HEK293 (cell line): ENCODE data around the gene PRR36.
A peak's percentile ranks its signal among the peaks of the same experiment; 100 is the strongest.

Experiments
- EGR2 ChIP-seq: fragments of 450-650 bp; formaldehyde crosslinking; IDR thresholded peaks from 2 replicates; pipeline ENCODE4 v1.5.1; 2016; ENCODE audit warnings: low read depth, missing biosample characterization, missing genetic modification characterization
- FEZF1 ChIP-seq: fragments of 450-650 bp; formaldehyde crosslinking; IDR thresholded peaks from 2 replicates; pipeline ENCODE4 v1.5.1; 2016; ENCODE audit warnings: missing biosample characterization, missing genetic modification characterization
- GLI2 ChIP-seq: fragments of 450-650 bp; formaldehyde crosslinking; IDR thresholded peaks from 2 replicates; pipeline ENCODE4; 2017; ENCODE audit warnings: missing biosample characterization, missing genetic modification characterization, low read depth, borderline replicate concordance
- GLIS1 ChIP-seq: fragments of 450-650 bp; formaldehyde crosslinking; IDR thresholded peaks from 2 replicates; pipeline ENCODE4 v1.5.1; 2016; ENCODE audit warnings: missing biosample characterization, missing genetic modification characterization
- IKZF3 ChIP-seq: fragments of 450-650 bp; IDR thresholded peaks from 2 replicates; pipeline ENCODE4 v1.5.0; 2018; ENCODE audit warnings: missing biosample characterization, mild to moderate bottlenecking, missing genetic modification characterization, moderate library complexity
- KLF9 ChIP-seq: fragments of 450-650 bp; formaldehyde crosslinking; IDR thresholded peaks from 2 replicates; pipeline ENCODE4 v1.5.1; 2016; ENCODE audit warnings: missing biosample characterization, missing genetic modification characterization, low read depth
- MZF1 ChIP-seq: fragments of 450-650 bp; formaldehyde crosslinking; IDR thresholded peaks from 2 replicates; pipeline ENCODE4 v1.5.1; 2017; ENCODE audit warnings: missing biosample characterization, missing genetic modification characterization, borderline replicate concordance
- OSR2 ChIP-seq: fragments of 450-650 bp; formaldehyde crosslinking; IDR thresholded peaks from 2 replicates; pipeline ENCODE4 v1.5.1; 2016; ENCODE audit warnings: missing biosample characterization, missing genetic modification characterization
- SP3 ChIP-seq: fragments of 450-650 bp; formaldehyde crosslinking; IDR thresholded peaks from 2 replicates; pipeline ENCODE4 v1.5.1; 2016; ENCODE audit warnings: missing biosample characterization, missing genetic modification characterization
- SP7 ChIP-seq: fragments of 450-650 bp; formaldehyde crosslinking; IDR thresholded peaks from 2 replicates; pipeline ENCODE4 v1.5.1; 2016; ENCODE audit warnings: missing biosample characterization, missing genetic modification characterization
- YY1 ChIP-seq: fragments of 450-650 bp; formaldehyde crosslinking; IDR thresholded peaks from 2 replicates; pipeline ENCODE4 v1.5.1; 2018; ENCODE audit warnings: missing biosample characterization, missing genetic modification characterization
- ZBTB26 ChIP-seq: fragments of 450-650 bp; formaldehyde crosslinking; optimal IDR thresholded peaks from 2 replicates; pipeline ENCODE3; 2016; ENCODE audit warnings: missing biosample characterization, mild to moderate bottlenecking, missing genetic modification characterization
- ZBTB48 ChIP-seq: fragments of 450-650 bp; formaldehyde crosslinking; IDR thresholded peaks from 2 replicates; pipeline ENCODE4 v1.5.1; 2016; ENCODE audit warnings: missing biosample characterization, missing genetic modification characterization
- ZFHX2 ChIP-seq: fragments of 450-650 bp; formaldehyde crosslinking; conservative IDR thresholded peaks from 2 replicates; pipeline ENCODE4 v1.5.1; 2016; ENCODE audit warnings: missing biosample characterization, missing genetic modification characterization
- ZNF138 ChIP-seq: fragments of 450-650 bp; formaldehyde crosslinking; IDR thresholded peaks from 2 replicates; pipeline ENCODE4 v1.5.1; 2016; ENCODE audit warnings: missing biosample characterization, missing genetic modification characterization, borderline replicate concordance
- ZNF16 ChIP-seq: fragments of 450-650 bp; formaldehyde crosslinking; IDR thresholded peaks from 2 replicates; pipeline ENCODE4 v1.5.1; 2016; ENCODE audit warnings: low read depth, missing biosample characterization, missing genetic modification characterization
- ZNF600 ChIP-seq: fragments of 450-650 bp; formaldehyde crosslinking; IDR thresholded peaks from 2 replicates; pipeline ENCODE4 v1.5.1; 2016; ENCODE audit warnings: missing biosample characterization, missing genetic modification characterization
- ZNF629 ChIP-seq: fragments of 450-650 bp; formaldehyde crosslinking; IDR thresholded peaks from 2 replicates; pipeline ENCODE4 v1.5.1; 2017; ENCODE audit warnings: missing biosample characterization, missing genetic modification characterization
- ZSCAN23 ChIP-seq: fragments of 450-650 bp; formaldehyde crosslinking; IDR thresholded peaks from 2 replicates; pipeline ENCODE4 v1.5.1; 2016; ENCODE audit warnings: missing biosample characterization, missing genetic modification characterization
- ZSCAN5A ChIP-seq: fragments of 450-650 bp; formaldehyde crosslinking; IDR thresholded peaks from 2 replicates; pipeline ENCODE4 v1.5.1; 2016; ENCODE audit warnings: missing biosample characterization, missing genetic modification characterization
- ZXDB ChIP-seq: fragments of 450-650 bp; formaldehyde crosslinking; IDR thresholded peaks from 2 replicates; pipeline ENCODE4 v1.5.1; 2016; ENCODE audit warnings: missing biosample characterization, missing genetic modification characterization
- TF ChIP-seq, protein P1 (sequence below): fragments of 450-650 bp; formaldehyde crosslinking; IDR thresholded peaks from 2 replicates; pipeline ENCODE4 v1.5.1; 2016; ENCODE audit warnings: missing biosample characterization, missing genetic modification characterization
- TF ChIP-seq, protein P2 (sequence below): fragments of 450-650 bp; formaldehyde crosslinking; IDR thresholded peaks from 2 replicates; pipeline ENCODE4 v1.5.1; 2016; ENCODE audit warnings: missing biosample characterization, missing genetic modification characterization
- TF ChIP-seq, protein P3 (sequence below): fragments of 450-650 bp; formaldehyde crosslinking; IDR thresholded peaks from 2 replicates; pipeline ENCODE4 v1.5.1; 2016; ENCODE audit warnings: missing biosample characterization, missing genetic modification characterization
- TF ChIP-seq, protein P4 (sequence below): fragments of 450-650 bp; IDR thresholded peaks from 2 replicates; pipeline ENCODE4 v1.5.1; 2018; ENCODE audit warnings: missing biosample characterization, mild to moderate bottlenecking, missing genetic modification characterization

The PRR36 gene

GRCh38 chr19:7903244-7904073, 29.3 kb upstream of the PRR36 start, which contains the start of gene MAP2K7 (continued):
- TF ChIP-seq FEZF1 (tag by site-specific recombination) (no peak), ZNF629 (tag by site-specific recombination) (0 out of 2 replicates have a peak, but pooled peaks have one; percentile 31), GLIS1 (tag by site-specific recombination) (0 out of 2 replicates have a peak, but pooled peaks have one; percentile 3), ZNF600 (0 out of 2 replicates have a peak, but pooled peaks have one; percentile 15), IKZF3 (tag by site-specific recombination) (peak; percentile 79), SP3 (tag by site-specific recombination) (peak; percentile 59), MZF1 (tag by site-specific recombination) (no peak), GLI2 (tag by site-specific recombination) (no peak), SP7 (tag by site-specific recombination) (peak; percentile 82), ZFHX2 (tag by site-specific recombination) (peak; percentile 57; the same call in 1 of the 2 replicates), ZSCAN23 (tag by site-specific recombination) (no peak), EGR2 (peak; percentile 26; the same call in 1 of the 2 replicates), ZBTB26 (tag by site-specific recombination) (peak; percentile 97), YY1 (peak; percentile 62), ZBTB48 (tag by site-specific recombination) (peak; percentile 95), ZNF16 (no peak), ZSCAN5A (tag by site-specific recombination) (0 out of 2 replicates have a peak, but pooled peaks have one; percentile 55), ZXDB (tag by site-specific recombination) (peak; percentile 43; the same call in 1 of the 2 replicates), OSR2 (tag by site-specific recombination) (no peak), KLF9 (tag by site-specific recombination) (peak; percentile 27; the same call in 1 of the 2 replicates), ZNF138 (tag by site-specific recombination) (no peak)
- TF ChIP-seq, protein P1, sequence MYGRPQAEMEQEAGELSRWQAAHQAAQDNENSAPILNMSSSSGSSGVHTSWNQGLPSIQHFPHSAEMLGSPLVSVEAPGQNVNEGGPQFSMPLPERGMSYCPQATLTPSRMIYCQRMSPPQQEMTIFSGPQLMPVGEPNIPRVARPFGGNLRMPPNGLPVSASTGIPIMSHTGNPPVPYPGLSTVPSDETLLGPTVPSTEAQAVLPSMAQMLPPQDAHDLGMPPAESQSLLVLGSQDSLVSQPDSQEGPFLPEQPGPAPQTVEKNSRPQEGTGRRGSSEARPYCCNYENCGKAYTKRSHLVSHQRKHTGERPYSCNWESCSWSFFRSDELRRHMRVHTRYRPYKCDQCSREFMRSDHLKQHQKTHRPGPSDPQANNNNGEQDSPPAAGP (tag by site-specific recombination) = peak; percentile 73; the same call in 1 of the 2 replicates
- TF ChIP-seq, protein P2, sequence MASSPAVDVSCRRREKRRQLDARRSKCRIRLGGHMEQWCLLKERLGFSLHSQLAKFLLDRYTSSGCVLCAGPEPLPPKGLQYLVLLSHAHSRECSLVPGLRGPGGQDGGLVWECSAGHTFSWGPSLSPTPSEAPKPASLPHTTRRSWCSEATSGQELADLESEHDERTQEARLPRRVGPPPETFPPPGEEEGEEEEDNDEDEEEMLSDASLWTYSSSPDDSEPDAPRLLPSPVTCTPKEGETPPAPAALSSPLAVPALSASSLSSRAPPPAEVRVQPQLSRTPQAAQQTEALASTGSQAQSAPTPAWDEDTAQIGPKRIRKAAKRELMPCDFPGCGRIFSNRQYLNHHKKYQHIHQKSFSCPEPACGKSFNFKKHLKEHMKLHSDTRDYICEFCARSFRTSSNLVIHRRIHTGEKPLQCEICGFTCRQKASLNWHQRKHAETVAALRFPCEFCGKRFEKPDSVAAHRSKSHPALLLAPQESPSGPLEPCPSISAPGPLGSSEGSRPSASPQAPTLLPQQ (tag by site-specific recombination) = peak; percentile 59
- TF ChIP-seq, protein P3, sequence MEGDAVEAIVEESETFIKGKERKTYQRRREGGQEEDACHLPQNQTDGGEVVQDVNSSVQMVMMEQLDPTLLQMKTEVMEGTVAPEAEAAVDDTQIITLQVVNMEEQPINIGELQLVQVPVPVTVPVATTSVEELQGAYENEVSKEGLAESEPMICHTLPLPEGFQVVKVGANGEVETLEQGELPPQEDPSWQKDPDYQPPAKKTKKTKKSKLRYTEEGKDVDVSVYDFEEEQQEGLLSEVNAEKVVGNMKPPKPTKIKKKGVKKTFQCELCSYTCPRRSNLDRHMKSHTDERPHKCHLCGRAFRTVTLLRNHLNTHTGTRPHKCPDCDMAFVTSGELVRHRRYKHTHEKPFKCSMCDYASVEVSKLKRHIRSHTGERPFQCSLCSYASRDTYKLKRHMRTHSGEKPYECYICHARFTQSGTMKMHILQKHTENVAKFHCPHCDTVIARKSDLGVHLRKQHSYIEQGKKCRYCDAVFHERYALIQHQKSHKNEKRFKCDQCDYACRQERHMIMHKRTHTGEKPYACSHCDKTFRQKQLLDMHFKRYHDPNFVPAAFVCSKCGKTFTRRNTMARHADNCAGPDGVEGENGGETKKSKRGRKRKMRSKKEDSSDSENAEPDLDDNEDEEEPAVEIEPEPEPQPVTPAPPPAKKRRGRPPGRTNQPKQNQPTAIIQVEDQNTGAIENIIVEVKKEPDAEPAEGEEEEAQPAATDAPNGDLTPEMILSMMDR (tag by site-specific recombination) = peak; percentile 100
- TF ChIP-seq, protein P4, sequence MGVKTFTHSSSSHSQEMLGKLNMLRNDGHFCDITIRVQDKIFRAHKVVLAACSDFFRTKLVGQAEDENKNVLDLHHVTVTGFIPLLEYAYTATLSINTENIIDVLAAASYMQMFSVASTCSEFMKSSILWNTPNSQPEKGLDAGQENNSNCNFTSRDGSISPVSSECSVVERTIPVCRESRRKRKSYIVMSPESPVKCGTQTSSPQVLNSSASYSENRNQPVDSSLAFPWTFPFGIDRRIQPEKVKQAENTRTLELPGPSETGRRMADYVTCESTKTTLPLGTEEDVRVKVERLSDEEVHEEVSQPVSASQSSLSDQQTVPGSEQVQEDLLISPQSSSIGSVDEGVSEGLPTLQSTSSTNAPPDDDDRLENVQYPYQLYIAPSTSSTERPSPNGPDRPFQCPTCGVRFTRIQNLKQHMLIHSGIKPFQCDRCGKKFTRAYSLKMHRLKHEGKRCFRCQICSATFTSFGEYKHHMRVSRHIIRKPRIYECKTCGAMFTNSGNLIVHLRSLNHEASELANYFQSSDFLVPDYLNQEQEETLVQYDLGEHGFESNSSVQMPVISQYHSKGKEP = no peak
- TF ChIP-seq, all 188 proteins: peak for 35
